ENCODE results near the gene ZYG11B. TPM values are rescaled to one million over a fixed set of nuclear protein-coding genes. Genes with fewer than 3 reads are reported as not detected.
"Not testable (repeated sequence)": the region's sequence is repeated elsewhere in the genome, so short reads cannot be mapped to it uniquely, and the experiment has no call there.

Gene ZYG11B
- total and polyA plus RNA-seq, 2 experiments from 2014 or later = 14.0 to 40.4 TPM

DNA sequence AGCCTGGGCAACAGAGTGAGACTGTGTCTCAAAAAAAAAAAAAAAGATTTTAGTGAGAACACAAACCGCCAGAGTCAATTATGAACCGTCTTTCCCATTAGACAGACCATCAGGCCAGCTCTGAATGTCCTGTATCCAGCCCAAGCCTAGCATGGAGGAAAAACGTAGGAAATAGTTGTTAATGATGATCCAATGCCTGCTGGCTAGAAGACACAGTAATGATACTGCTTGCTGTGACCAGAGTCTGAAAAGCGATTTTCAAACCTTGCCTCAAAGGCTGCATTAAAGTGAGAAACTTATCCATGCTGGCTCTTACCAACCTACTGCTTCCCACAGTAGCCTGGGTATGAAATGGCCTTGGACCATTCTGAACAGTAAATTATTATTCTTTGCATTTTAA lies 45.1 kb upstream of the ZYG11B start:
- TF ChIP-seq, protein P1, sequence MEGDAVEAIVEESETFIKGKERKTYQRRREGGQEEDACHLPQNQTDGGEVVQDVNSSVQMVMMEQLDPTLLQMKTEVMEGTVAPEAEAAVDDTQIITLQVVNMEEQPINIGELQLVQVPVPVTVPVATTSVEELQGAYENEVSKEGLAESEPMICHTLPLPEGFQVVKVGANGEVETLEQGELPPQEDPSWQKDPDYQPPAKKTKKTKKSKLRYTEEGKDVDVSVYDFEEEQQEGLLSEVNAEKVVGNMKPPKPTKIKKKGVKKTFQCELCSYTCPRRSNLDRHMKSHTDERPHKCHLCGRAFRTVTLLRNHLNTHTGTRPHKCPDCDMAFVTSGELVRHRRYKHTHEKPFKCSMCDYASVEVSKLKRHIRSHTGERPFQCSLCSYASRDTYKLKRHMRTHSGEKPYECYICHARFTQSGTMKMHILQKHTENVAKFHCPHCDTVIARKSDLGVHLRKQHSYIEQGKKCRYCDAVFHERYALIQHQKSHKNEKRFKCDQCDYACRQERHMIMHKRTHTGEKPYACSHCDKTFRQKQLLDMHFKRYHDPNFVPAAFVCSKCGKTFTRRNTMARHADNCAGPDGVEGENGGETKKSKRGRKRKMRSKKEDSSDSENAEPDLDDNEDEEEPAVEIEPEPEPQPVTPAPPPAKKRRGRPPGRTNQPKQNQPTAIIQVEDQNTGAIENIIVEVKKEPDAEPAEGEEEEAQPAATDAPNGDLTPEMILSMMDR (IDR thresholded peaks at IDR 0.05; ENCODE audit: low read depth, low read length) = no peak
- Histone ChIP-seq H3K4me3 (no peak overlapping the region), H3K4me1 (ENCODE audit: low read depth) (no peaks in the 10 kb centered on the region), H3K9me3 (ENCODE audit: low read depth) (no peaks in the 10 kb centered on the region), H3K27ac (no peak overlapping the region), H3K27me3 (no peaks in the 10 kb centered on the region), H3K36me3 (no peaks in the 10 kb centered on the region)
- DNase-seq (ENCODE audit: low read depth in 1 of 2, low spot score in 1 of 2) = no peak

DNA sequence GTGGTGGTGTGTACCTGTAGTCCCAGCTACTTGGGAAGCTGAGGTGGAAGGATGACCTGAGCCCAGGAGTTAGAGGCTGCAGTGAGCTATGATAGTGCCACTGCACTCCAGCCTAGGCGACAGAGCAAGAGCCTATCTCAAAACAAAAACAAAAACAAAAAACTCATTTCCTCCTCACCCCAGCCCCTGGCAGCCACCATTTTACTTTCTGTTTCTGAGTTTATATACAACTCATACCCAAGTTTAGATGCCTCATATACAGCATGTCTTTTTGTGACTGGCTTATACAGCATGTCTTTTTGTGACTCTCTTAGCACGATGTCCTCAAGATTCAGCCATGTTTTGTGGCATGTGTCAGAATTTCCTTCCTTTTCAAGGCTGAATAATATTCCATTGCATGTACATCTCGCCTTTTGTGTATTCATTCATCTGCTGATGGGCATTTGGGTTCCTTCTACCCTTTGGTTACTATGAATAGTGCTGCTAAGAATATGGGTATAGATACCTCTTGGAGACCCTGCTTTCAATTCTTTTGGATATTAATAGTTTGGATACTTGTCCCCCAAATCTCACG lies 42.8 kb upstream of the ZYG11B start:
- TF ChIP-seq, protein P1 (IDR thresholded peaks at IDR 0.05; ENCODE audit: low read depth, low read length) = no peak
- Histone ChIP-seq H3K27me3 (no peaks in the 10 kb centered on the region), H3K36me3 (peaks cover 6% of the 10 kb centered on the region), H3K4me3 (no peak overlapping the region), H3K9me3 (ENCODE audit: low read depth) (no peaks in the 10 kb centered on the region), H3K4me1 (ENCODE audit: low read depth) (no peaks in the 10 kb centered on the region), H3K27ac (no peak overlapping the region)
- no peak for DNase-seq (ENCODE audit: low read depth in 1 of 2, low spot score in 1 of 2)

DNA sequence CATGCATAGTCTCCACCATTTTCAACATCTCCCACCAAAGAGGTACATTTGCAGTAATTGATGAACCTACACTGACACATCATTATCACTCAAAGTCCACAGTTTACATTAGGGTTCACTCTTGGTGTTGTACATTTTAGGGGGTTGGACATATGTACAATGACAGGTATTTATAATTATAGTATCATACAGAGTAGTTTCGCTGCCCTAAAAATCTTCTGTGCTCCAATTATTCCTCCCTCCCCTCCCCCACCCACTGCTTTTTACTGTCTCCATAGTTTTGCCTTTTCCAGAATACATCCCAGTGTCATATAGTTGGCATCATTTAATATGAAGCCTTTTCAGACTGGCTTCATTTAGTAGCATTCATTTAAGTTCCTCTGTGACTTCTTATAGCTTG lies 41.7 kb upstream of the ZYG11B start:
- Histone ChIP-seq H3K36me3 (peaks cover 9% of the 10 kb centered on the region), H3K27ac (no peak overlapping the region), H3K27me3 (no peaks in the 10 kb centered on the region), H3K9me3 (ENCODE audit: low read depth) (no peaks in the 10 kb centered on the region), H3K4me3 (no peak overlapping the region), H3K4me1 (ENCODE audit: low read depth) (no peaks in the 10 kb centered on the region)
- TF ChIP-seq, protein P1 (IDR thresholded peaks at IDR 0.05; ENCODE audit: low read depth, low read length) = no peak
- DNase-seq (ENCODE audit: low read depth in 1 of 2, low spot score in 1 of 2) = no peak

DNA sequence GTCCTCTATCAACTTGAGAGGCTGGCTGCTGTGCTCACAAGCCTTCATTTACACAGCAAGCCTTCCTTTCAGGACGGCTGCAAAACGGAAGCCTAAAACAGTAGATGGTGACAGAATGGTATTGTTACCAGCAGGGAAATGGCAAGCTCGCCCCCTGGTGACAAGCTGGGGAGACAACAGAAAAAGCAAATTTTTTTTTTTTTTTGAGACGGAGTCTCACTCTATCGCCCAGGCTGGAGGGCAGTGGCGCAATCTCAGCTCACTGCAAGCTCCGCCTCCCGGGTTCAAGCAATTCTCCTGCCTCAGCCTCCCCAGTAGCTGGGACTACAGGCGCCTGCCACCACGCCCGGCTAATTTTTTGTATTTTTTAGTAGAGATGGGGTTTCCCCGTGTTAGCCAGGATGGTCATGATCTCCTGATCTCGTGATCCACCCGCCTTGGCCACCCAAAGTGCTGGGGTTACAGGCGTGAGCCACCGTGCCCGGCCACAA lies 39.9 kb upstream of the ZYG11B start:
- DNase-seq (ENCODE audit: low read depth in 1 of 2, low spot score in 1 of 2) = peak; percentile 83
- H3K4me3 ChIP-seq; H3K27ac ChIP-seq; H3K27me3 ChIP-seq; H3K4me1 ChIP-seq (ENCODE audit: low read depth); H3K9me3 ChIP-seq (ENCODE audit: low read depth): not testable (repeated sequence)
- H3K36me3 ChIP-seq = peaks cover 16% of the 10 kb centered on the region
- TF ChIP-seq, protein P1 (IDR thresholded peaks at IDR 0.05; ENCODE audit: low read depth, low read length) = peak; percentile 70

DNA sequence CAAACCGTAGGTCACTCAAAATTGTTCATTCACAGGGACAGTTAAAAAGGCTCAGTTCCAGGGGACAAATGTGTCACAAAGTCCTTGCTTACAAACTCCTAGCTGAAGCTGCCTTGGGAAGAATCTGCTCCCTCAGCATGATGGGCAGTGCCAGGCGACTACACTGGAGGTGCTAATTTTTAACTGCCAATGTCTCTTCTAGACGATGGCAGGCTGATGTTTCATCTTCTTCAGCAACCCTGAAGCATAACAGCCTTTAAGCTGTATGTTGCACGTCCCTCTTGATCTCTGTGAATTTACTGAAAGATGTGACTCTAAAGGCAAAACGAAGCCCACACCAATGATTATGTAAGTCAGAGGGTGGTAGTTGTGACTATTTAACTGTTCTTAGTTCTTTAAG lies 39.4 kb upstream of the ZYG11B start:
- H3K27ac ChIP-seq = no peak overlapping the region

More for the DNA sequence above, 39.4 kb upstream of the ZYG11B start:
- H3K27me3 ChIP-seq = no peaks in the 10 kb centered on the region
- no peaks in the 10 kb centered on the region for H3K4me1 ChIP-seq (ENCODE audit: low read depth)
- H3K4me3 ChIP-seq = no peak overlapping the region
- no peak for DNase-seq (ENCODE audit: low read depth in 1 of 2, low spot score in 1 of 2)
- TF ChIP-seq, protein P1 (IDR thresholded peaks at IDR 0.05; ENCODE audit: low read depth, low read length) = no peak
- H3K9me3 ChIP-seq (ENCODE audit: low read depth) = no peaks in the 10 kb centered on the region
- peaks cover 19% of the 10 kb centered on the region for H3K36me3 ChIP-seq
